HUES6 (cell line): Measurements from ENCODE around the gene FBXO34.

Experiments used
- H3K27ac ChIP-seq: 2 replicates; pipeline ENCODE4 v1.7.0; 2013; ENCODE audit warnings: low read depth, mild to moderate bottlenecking, low read length, inconsistent platforms
- H3K27me3 ChIP-seq: 2 replicates; pipeline ENCODE4 v1.6.1; 2013; ENCODE audit warnings: low read length; ENCODE audit not compliant: control insufficient read depth, insufficient read depth
- H3K36me3 ChIP-seq: 2 replicates; pipeline ENCODE4 v1.6.1; 2013; ENCODE audit warnings: low read length; ENCODE audit not compliant: control insufficient read depth, insufficient read depth
- H3K4me1 ChIP-seq: 2 replicates; pipeline ENCODE4 v1.6.1; 2013; ENCODE audit warnings: low read length; ENCODE audit not compliant: control insufficient read depth, insufficient read depth
- H3K4me3 ChIP-seq: 2 replicates; pipeline ENCODE4 v1.5.1; 2013; ENCODE audit warnings: low read depth, low read length
- H3K9ac ChIP-seq: one replicate; pipeline ENCODE4 v1.6.1; 2013; ENCODE audit warnings: mild to moderate bottlenecking, low read length
- H3K9me3 ChIP-seq: 2 replicates; pipeline ENCODE4 v1.6.1; 2013; ENCODE audit warnings: low read depth, low read length; ENCODE audit not compliant: control insufficient read depth, insufficient read depth

Gene FBXO34

DNA sequence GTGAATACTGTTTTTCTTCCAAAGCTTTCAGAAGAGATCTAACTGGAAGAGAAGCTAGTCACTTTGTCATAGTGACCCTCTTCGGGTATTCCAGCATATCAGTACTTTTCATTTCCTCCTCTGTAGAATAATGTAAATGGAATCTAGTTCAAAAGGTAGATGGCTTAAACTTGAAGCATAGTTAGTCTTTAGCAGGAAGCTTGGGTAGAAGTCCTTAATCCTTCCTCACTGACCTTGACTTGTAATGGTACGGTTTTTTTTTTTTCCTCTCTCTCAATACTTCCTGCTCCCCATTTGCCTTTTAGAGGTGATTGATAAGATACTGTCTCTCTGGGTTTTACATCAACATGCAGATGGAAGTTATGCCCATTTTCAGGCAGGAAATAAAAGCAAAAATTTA, 1.7 kb downstream of the FBXO34 start:
- Histone ChIP-seq H3K9me3 (no peaks in the 10 kb centered on the region), H3K36me3 (no peaks in the 10 kb centered on the region), H3K27ac (no peak overlapping the region), H3K9ac (no peak overlapping the region), H3K4me3 (peak overlapping the region; percentile 90), H3K4me1 (peaks cover 11% of the 10 kb centered on the region), H3K27me3 (no peaks in the 10 kb centered on the region)

DNA sequence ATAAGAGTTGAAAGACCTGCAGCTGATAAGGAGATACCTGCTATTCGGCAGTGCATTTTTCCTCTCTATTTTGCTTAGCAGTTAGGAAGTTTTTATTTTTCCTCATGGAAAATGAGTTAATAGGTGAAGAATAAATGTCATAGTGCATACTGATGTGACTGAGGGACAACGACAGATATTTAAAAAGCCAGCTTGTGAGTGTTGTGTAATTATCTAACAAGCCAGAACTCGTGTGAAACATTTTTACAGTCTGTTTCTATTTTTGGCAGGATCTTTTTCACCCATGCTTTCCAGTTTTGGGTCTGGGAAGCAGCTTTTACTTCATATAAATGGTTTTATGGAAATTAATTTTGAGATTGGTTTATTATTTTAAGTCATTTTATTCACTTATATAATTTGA, 2.9 kb downstream of the FBXO34 start:
- Histone ChIP-seq H3K9ac (no peak overlapping the region), H3K27me3 (no peaks in the 10 kb centered on the region), H3K36me3 (no peaks in the 10 kb centered on the region), H3K4me3 (no peak overlapping the region; the same call in 1 of the 2 replicates), H3K27ac (no peak overlapping the region), H3K4me1 (peaks cover 9% of the 10 kb centered on the region), H3K9me3 (no peaks in the 10 kb centered on the region)

- H3K9me3 ChIP-seq, result no peaks in the 10 kb centered on the region
- H3K4me1 ChIP-seq, result peaks cover 9% of the 10 kb centered on the region
- H3K27ac ChIP-seq, result no peak overlapping the region
- no peaks in the 10 kb centered on the region for H3K27me3 ChIP-seq
- H3K4me3 ChIP-seq, result no peak overlapping the region
- H3K36me3 ChIP-seq, result 0 out of 2 replicates have a peak, but pooled peaks cover 3% of the 10 kb centered on the region
- H3K9ac ChIP-seq, result no peak overlapping the region
Measured at GRCh38 chr14:55274751-55275150, 3.5 kb downstream of the FBXO34 start.

DNA sequence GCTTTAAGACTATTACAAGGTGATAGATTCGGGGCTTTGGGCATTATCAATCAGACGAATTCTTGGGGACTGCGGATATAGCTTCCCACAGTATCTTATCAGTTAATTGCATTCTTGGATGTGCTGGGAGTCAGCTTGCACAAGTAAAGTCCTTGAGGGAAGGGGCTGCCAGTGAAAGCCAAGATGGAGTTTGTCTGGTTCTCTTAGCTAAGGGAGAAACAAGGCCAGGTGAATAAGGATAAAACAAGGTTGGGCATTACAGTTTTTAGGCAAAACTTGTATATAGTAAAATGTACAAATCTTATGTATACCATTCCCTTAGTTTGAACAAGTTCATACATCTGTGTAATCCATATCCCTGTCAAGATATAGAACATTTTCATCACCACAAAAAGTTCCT, 5.5 kb downstream of the FBXO34 start:
- Histone ChIP-seq H3K36me3 (0 out of 2 replicates have a peak, but pooled peaks cover 4% of the 10 kb centered on the region), H3K27me3 (no peaks in the 10 kb centered on the region), H3K9me3 (no peaks in the 10 kb centered on the region; the same call in 1 of the 2 replicates), H3K4me3 (no peak overlapping the region), H3K4me1 (peaks cover 6% of the 10 kb centered on the region), H3K9ac (no peak overlapping the region), H3K27ac (no peak overlapping the region)

DNA sequence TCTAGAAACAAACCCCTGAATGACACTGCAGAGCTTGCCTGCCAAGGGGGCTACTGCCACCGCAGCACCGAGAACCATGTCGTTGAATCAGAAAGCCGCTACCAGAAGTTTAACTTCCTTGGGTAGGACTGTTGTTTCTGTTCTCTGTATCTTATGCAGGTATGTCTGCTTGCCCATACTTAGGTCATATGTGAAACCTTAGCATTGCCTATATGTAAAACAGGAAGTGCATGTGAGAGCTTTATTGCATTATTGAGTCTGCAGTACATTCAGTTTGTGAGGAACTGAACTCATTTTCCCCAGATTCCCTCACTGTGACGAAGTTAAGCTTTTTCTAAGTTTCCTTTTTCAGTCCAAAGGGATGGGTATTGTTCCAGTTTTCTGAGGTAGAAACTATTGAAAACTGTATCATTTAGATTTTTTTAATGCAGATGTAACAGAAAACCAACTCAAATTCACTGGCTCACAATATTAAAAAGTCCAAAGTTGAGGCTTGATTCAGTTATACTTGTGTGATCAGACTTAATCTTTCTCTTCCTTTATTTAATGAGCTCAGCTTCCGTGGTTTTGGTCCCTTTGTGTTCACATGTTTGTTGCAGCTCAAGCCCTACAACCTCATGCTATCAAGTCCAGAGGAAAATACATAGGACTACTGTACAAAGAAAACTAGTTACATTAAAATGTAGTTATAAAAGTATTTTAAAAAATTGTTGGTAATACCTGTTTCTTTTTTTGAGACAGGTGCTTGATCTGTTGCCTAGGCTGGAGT, 6.9 kb downstream of the FBXO34 start:
- Histone ChIP-seq H3K27me3 (no peaks in the 10 kb centered on the region), H3K4me3 (no peak overlapping the region), H3K27ac (no peak overlapping the region), H3K9ac (no peak overlapping the region), H3K36me3 (0 out of 2 replicates have a peak, but pooled peaks cover 4% of the 10 kb centered on the region), H3K4me1 (peaks cover 3% of the 10 kb centered on the region), H3K9me3 (no peaks in the 10 kb centered on the region; the same call in 1 of the 2 replicates)

DNA sequence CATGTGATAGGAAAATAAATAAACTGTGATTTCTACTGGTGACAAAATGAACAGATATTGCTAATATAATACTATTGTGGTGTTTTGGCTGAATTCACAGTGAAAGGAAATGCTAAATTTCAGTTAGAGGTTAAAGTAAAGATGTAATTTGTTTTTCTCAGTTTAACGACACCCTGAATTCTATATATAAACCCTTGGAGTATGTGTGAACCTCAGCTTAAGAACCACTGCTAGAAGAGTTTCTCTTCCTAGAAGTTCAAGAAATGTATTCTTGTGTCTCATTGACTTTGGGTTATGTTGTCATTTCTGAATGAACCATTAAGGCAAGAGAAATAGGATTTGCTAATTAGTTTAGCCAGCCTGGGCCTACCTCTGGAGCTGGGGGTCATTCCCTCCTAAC, 8.2 kb downstream of the FBXO34 start:
- H3K9me3 ChIP-seq, result no peaks in the 10 kb centered on the region; the same call in 1 of the 2 replicates
- H3K9ac ChIP-seq, result no peak overlapping the region
- 0 out of 2 replicates have a peak, but pooled peaks cover 4% of the 10 kb centered on the region for H3K36me3 ChIP-seq
- no peak overlapping the region for H3K27ac ChIP-seq
- H3K4me3 ChIP-seq, result no peak overlapping the region
- no peaks in the 10 kb centered on the region for H3K27me3 ChIP-seq
- H3K4me1 ChIP-seq, result peaks cover 3% of the 10 kb centered on the region

GRCh38 chr14:55281316-55281839, 10.2 kb downstream of the FBXO34 start:
- Histone ChIP-seq H3K36me3 (0 out of 2 replicates have a peak, but pooled peaks cover 4% of the 10 kb centered on the region), H3K27me3 (no peaks in the 10 kb centered on the region), H3K4me3 (no peak overlapping the region), H3K27ac (no peak overlapping the region), H3K9me3 (no peaks in the 10 kb centered on the region; the same call in 1 of the 2 replicates), H3K4me1 (0 out of 2 replicates have a peak, but pooled peaks cover 2% of the 10 kb centered on the region), H3K9ac (no peak overlapping the region)

DNA sequence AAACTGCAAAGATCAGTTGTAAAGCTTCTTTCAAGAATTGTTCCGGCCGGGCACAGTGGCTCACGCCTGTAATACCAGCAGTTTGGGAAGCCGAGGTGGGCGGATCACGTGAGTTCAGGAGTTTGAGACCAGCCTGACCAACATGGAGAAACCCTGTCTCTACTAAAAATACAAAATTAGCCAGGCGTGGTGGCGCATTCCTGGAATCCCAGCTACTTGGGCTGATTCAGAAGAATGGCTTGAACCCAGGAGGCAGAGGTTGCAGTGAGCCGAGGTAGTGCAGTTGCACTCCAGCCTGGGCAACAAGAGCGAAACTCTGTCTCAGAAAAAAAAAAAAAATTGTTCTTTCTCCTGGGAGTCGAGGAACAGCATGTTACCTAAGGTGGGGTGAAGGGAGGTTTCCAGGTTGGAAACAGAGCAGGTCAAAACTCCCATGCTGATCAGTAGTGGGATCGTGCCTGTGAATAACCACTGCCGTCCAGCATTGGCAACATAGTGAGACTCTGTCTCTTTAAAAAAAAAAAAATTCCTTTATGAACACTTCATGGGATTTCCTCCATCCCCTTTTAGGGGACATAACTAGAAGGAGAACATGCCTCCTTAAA, 13.9 kb downstream of the FBXO34 start:
- Histone ChIP-seq H3K4me3 (no peak overlapping the region), H3K36me3 (no peaks in the 10 kb centered on the region), H3K27ac (no peak overlapping the region), H3K9me3 (no peaks in the 10 kb centered on the region; the same call in 1 of the 2 replicates), H3K4me1 (0 out of 2 replicates have a peak, but pooled peaks cover 2% of the 10 kb centered on the region), H3K27me3 (no peaks in the 10 kb centered on the region), H3K9ac (no peak overlapping the region)

DNA sequence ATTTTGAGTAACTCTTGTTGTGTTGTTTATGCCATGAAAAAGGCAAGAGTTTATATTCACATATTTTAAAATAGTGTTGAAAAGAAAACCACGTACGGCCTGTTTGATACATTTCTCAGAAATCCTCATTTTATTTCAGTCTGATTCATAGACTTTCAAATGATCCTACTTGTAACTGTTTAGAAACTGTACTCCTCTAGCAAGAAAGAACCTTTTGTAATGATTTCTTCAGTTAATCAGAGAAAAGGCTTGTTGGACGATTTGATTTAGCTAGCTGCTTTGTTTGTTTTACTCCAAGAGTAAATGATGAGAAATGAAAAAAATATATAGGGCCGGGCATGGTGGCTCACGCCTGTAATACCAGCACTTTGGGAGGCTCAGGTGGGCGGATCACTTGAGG, 17.2 kb downstream of the FBXO34 start:
- Histone ChIP-seq H3K4me1 (0 out of 2 replicates have a peak, but pooled peaks cover 2% of the 10 kb centered on the region), H3K27me3 (no peaks in the 10 kb centered on the region)

DNA sequence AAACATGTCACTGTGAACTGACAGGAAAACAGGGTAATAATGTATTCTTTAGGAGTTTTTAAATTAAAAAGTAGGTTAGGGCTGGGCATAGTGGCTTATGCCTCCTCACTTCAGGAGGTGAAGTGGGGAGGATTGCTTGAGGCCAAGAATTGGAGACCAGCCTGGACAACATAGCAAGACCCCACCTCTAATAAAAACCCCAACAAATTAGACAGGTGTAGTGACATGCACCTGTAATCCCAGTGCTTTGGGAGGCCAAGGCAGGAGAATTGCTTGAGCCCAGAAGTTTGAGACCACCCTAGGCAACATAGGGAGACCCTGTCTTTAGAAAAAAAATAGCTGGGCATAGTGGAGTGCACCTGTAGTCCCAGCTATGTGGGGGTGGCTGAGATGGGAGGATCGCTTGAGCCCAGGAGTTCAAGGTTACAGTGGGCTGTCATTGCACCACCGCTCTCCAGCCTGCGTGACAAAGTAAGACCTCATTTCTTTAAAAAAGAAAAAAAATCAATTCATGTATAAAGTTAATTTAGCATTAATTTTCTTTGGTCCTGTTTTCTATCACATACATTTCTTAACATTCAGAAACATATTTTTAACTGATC, 20.4 kb downstream of the FBXO34 start:
- Histone ChIP-seq H3K27me3 (no peaks in the 10 kb centered on the region), H3K4me1 (no peaks in the 10 kb centered on the region), H3K9ac (no peak overlapping the region), H3K36me3 (no peaks in the 10 kb centered on the region), H3K9me3 (no peaks in the 10 kb centered on the region), H3K27ac (no peak overlapping the region), H3K4me3 (no peak overlapping the region)

More for the DNA sequence above, 17.2 kb downstream of the FBXO34 start:
- Histone ChIP-seq H3K27ac (no peak overlapping the region), H3K4me3 (no peak overlapping the region), H3K9me3 (no peaks in the 10 kb centered on the region), H3K36me3 (no peaks in the 10 kb centered on the region), H3K9ac (no peak overlapping the region)

DNA sequence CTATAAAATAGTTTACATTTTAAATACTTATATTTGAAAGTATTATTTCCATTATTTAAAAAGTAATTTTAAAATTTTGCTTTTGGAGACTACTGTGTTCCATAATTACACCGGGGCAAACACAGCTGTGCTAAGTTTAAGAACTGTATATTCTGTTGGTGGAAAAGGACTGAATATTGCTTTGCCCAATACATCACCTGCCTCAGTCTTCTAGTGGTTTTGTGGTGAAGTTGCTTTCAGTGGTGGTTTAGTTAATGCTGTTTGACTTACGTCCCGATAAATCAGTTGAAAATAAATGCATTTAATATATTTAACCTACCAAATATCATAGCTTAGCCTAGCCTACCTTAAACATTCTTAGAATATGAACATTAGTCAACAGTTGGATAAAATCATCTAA, 23.4 kb downstream of the FBXO34 start:
- Histone ChIP-seq H3K9ac (no peak overlapping the region), H3K27me3 (no peaks in the 10 kb centered on the region), H3K9me3 (no peaks in the 10 kb centered on the region), H3K4me1 (no peaks in the 10 kb centered on the region), H3K4me3 (no peak overlapping the region), H3K27ac (no peak overlapping the region), H3K36me3 (peaks cover 6% of the 10 kb centered on the region)
